Pancreas (tissue), 10 donors: ENCODE results near the gene BEGAIN. TPM values are rescaled to one million over a fixed set of nuclear protein-coding genes. Genes with fewer than 3 reads are reported as not detected.

Experiments used
- ATAC-seq, 4 donors: fragments of 200-7000 bp; cut with Tn5 transposase; one replicate each; pipeline versions ENCODE4 v1.8.0 to v1.9.1; 2020; ENCODE audit warnings: mild to moderate bottlenecking in 4 of 4, moderate library complexity in 4 of 4
- DNase-seq, 6 donors: peaks; one replicate each; pipeline ENCODE4 v3.0.0-alpha.2; 2020
- FAIRE-seq: peaks from 2 replicates; lab custom pipeline; 2012; peaks lifted over from hg19 to GRCh38; lab: Jason Lieb, UNC
- H3K27ac ChIP-seq, 4 donors: fragments of 200-600 bp; sonication (generic); 1 replicate in 3 of 4; 2 replicates in 1 of 4; pipeline versions ENCODE4 v1.5.0 to v1.8.0; 2020
- H3K27me3 ChIP-seq, 4 donors: fragments of 200-600 bp; one replicate each; pipeline ENCODE4 v1.8.0; 2021
- H3K36me3 ChIP-seq, 3 donors: fragments of 200-600 bp; sonication (generic) in 1 of 3; one replicate each; pipeline versions ENCODE4 v1.5.0 to v1.8.0; 2020 to 2021
- H3K4me1 ChIP-seq, 3 donors: fragments of 200-600 bp; one replicate each; pipeline ENCODE4 v1.8.0; 2021
- H3K4me3 ChIP-seq, 4 donors: fragments of 200-600 bp; sonication (generic) in 2 of 4; one replicate each; pipeline versions ENCODE4 v1.5.0 to v1.8.0; 2020 to 2021
- H3K9me3 ChIP-seq, 4 donors: fragments of 200-600 bp; one replicate each; pipeline ENCODE4 v1.8.0; 2021
- CTCF ChIP-seq, 4 donors: fragments of 200-600 bp; sonication (generic) in 3 of 4; IDR thresholded peaks; one replicate each; pipeline versions ENCODE4 v1.5.0 to v1.8.0; 2021; ENCODE audit warnings: antibody characterized with exemption in 4 of 4
- WGBS, 2 donors: extraction: QIAGEN DNeasy Blood & Tissue Kit; methylation state at CpG; one replicate each; pipeline ENCODE4 v1.1.7; 2013; 5-methylcytosine and 5-hydroxymethylcytosine counted together
- intact Hi-C, 3 donors: fragments of 100-400 bp; cut with DNase I; formaldehyde crosslinking; loops; one replicate each; pipeline versions ENCODE4 v1.11.1 to v1.14.2; 2022
- polyA plus RNA-seq, 2 donors: library from polyadenylated mRNA; stranded (reverse); fragments of 200-250 nt; gene quantifications; one replicate each; pipeline ENCODE4 v1.2.3, GENCODE V29; 2013
- total RNA-seq, 6 donors: library from RNA; stranded (reverse); fragmentation: NEBNext Ultra II Directional in 4 of 6; extraction: Animal tissue kit (Norgen Biotek cat#: 25700) in 4 of 6; gene quantifications; one replicate each; pipeline versions ENCODE4 v1.2.1 to v1.2.4, GENCODE V29; 2021 to 2023
- donor health status: healthy with polysubstance abuse.
- donor health status: DM: no; HTN: no; CAD: no; lungs with moderate emphysema.
- donor health status: DM: no; HTN: no; CAD: no.
- donor health status: control.
- donor health status: control.
- donor health status: Bipolar disorder and iron deficiency.
- donor health status: DM: yes; HTN: yes; CAD: no.
- donor health status: DM: no; HTN: no; CAD: no.
- donor health status: DM: no; HTN: no; CAD: no.
- donor health status: DM: yes; HTN: yes; CAD: no.

The BEGAIN gene
- total and polyA plus RNA-seq, 8 donors, result 9.1 to 32.2 (median 15.4) TPM

- TF ChIP-seq CTCF (IDR thresholded peaks at IDR 0.05), result no peak
- no peak overlapping the region for H3K27ac ChIP-seq
- H3K9me3 ChIP-seq, result no peaks in the 10 kb centered on the region
- FAIRE-seq (no peak), DNase-seq (no peak), ATAC-seq (no peak)
- H3K36me3 ChIP-seq, result no peaks in the 10 kb centered on the region
- no peak overlapping the region for H3K4me3 ChIP-seq
- intact Hi-C loops, result no loop called here
- no peaks in the 10 kb centered on the region for H3K27me3 ChIP-seq
- no peaks in the 10 kb centered on the region for H3K4me1 ChIP-seq
- 73 to 82% methylated on average over 5 of the region's 5 CpGs for WGBS, 2 donors
These were observed 7.4 kb upstream of the BEGAIN start for GRCh38 chr14:100594625-100594951.

GRCh38 chr14:100593751-100594624, 6.8 kb upstream of the BEGAIN start:
- no peaks in the 10 kb centered on the region for H3K9me3 ChIP-seq
- ATAC-seq, result no peak
- H3K4me1 ChIP-seq, result no peaks in the 10 kb centered on the region
- no peaks in the 10 kb centered on the region for H3K36me3 ChIP-seq
- WGBS, 2 donors, result 82 to 84% methylated on average over 27 of the region's 27 CpGs
- no peak overlapping the region for H3K27ac ChIP-seq
- H3K27me3 ChIP-seq, result no peaks in the 10 kb centered on the region
- peak in 1 of 6 donors; percentile 46 for DNase-seq
- intact Hi-C loops, result no loop called here
- TF ChIP-seq CTCF (IDR thresholded peaks at IDR 0.05), result no peak
- FAIRE-seq, result no peak
- H3K4me3 ChIP-seq, result no peak overlapping the region

- TF ChIP-seq CTCF (IDR thresholded peaks at IDR 0.05), result no peak
- Histone ChIP-seq H3K27me3 (no peaks in the 10 kb centered on the region), H3K4me1 (no peaks in the 10 kb centered on the region), H3K36me3 (no peaks in the 10 kb centered on the region), H3K4me3 (no peak overlapping the region), H3K27ac (no peak overlapping the region), H3K9me3 (no peaks in the 10 kb centered on the region)
- 75% methylated on average over 4 of the region's 4 CpGs for WGBS, 2 donors
- ATAC-seq (no peak), DNase-seq (peak in 1 of 6 donors; percentile 20), FAIRE-seq (no peak)
- intact Hi-C loops, result no loop called here
These were observed 5.8 kb upstream of the BEGAIN start for GRCh38 chr14:100592972-100593371.

- intact Hi-C loops, result no loop called here
- Histone ChIP-seq H3K4me3 (no peak overlapping the region), H3K36me3 (no peaks in the 10 kb centered on the region), H3K4me1 (no peaks in the 10 kb centered on the region), H3K27ac (no peak overlapping the region), H3K27me3 (no peaks in the 10 kb centered on the region), H3K9me3 (no peaks in the 10 kb centered on the region)
- ATAC-seq (no peak), DNase-seq (peak in 2 of 6 donors; percentile 45 to 64), FAIRE-seq (no peak)
- 84 to 86% methylated on average over 10 of the region's 10 CpGs for WGBS, 2 donors
- no peak for TF ChIP-seq CTCF (IDR thresholded peaks at IDR 0.05)
These were observed 5.3 kb upstream of the BEGAIN start for GRCh38 chr14:100592461-100592891.
